GM18507 (cell line): ENCODE data around the gene RBP3.

Experiments
- DNase-seq: peaks from one replicate; pipeline ENCODE4 v3.0.0; 2011; ENCODE audit warnings: low read depth; ENCODE audit not compliant: insufficient read length; ENCODE audit errors: extremely low spot score
- FAIRE-seq: peaks from 2 replicates; lab custom pipeline; 2011; peaks lifted over from hg19 to GRCh38; lab: Jason Lieb, UNC

The RBP3 gene

DNA sequence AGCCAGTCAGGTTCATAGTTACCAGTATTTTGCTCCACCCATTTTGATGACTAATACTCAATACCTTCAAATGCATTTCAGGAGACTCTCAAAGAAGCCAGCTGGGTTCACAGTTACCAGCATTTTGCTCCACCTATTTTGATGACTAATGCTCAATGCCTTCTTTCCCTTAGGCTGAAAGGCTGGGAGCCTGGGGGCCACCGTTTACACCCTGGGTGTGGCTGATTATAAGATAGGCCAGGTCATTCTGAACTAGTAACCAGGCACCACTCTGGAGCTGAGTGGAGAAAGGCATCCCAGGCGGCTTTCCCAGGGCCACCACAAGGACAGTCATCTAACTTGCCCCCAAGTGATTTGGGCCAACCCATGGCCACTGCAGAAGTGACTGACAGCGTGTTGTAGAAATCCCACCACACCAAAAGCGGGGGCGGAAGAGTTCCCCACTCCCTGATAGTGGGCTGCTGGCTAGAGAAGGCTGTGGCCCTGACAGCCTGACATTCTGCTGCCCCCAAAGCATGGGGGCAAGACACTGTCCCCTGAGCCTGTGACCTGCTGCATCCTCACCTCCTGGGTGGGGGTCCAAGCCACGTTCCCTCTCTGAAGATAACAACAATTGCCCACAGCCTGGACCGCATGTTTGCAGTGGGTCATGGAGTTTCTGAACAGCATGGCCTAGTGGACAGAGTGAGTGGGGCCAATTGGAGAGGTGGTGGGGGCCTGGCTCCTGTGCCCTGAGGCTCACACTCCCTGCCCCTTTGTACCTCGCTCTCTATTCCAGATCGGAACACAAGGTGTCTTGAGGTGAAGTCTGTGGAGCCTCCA, 58.9 kb downstream of the RBP3 start:
- FAIRE-seq: no peak
- no peak for DNase-seq
